ENCODE data around the gene SCRN1.

DNA sequence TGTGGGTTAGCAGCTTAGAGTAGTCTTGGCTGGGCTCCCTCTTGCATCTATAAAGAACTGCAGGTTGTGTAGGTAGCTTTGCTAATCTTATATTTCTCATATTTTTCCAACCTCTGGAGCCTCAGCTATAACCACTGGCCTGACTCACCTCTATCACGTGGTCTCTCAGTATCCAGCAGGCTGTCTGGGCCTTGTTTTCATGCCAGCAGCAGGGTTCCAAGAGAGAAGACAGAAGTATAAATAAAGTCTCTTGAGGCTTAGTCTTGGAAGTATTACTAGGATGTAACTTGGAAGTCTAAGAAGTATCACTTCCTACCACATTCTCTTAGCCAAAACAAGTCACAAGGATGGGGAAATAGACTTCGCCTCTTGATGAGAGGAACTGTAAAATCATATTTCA is 110.0 kb downstream of the SCRN1 start:
- TF ChIP-seq CTCF (conservative IDR thresholded peaks at IDR 0.05; ENCODE audit: low read depth, low read length) (no peak), EZH2 (IDR thresholded peaks at IDR 0.05; ENCODE audit: low read length, unreplicated experiment) (no peak), EZH2phosphoT487 (IDR thresholded peaks at IDR 0.05; ENCODE audit: borderline replicate concordance, low read length) (no peak)
